Astrocyte of the spinal cord (primary cell): ENCODE measurements around the gene BABAM2.

Experiments
- DNase-seq: peaks from one replicate; pipeline ENCODE4 v3.0.0; 2011; ENCODE audit warnings: low read depth, low spot score
- H3K4me3 ChIP-seq: 2 replicates; pipeline ENCODE4 v1.5.1; 2011; ENCODE audit warnings: low read depth, mild to moderate bottlenecking, low read length, moderate library complexity
- CTCF ChIP-seq: IDR thresholded peaks from 2 replicates; pipeline ENCODE4 v1.5.1; 2012; ENCODE audit warnings: low read depth, mild to moderate bottlenecking, low read length, inconsistent platforms
- in situ Hi-C: cut with HindIII; loops from 2 replicates; pipeline ENCODE4 v1.10.0; 2017; ENCODE audit warnings: low sequenced_read_pairs

Gene BABAM2

GRCh38 chr2:28134857-28135256 lies 244.3 kb downstream of the BABAM2 start:
- TF ChIP-seq CTCF, result no peak
- in situ Hi-C loops, result no loop called here
- no peak overlapping the region for H3K4me3 ChIP-seq
- DNase-seq, result no peak

GRCh38 chr2:28135324-28135723 lies 244.8 kb downstream of the BABAM2 start:
- no peak overlapping the region for H3K4me3 ChIP-seq
- no peak for DNase-seq
- in situ Hi-C loops, result no loop called here
- no peak for TF ChIP-seq CTCF

GRCh38 chr2:28135799-28136198 lies 245.3 kb downstream of the BABAM2 start:
- DNase-seq, result no peak
- TF ChIP-seq CTCF, result no peak
- in situ Hi-C loops, result no loop called here
- H3K4me3 ChIP-seq, result no peak overlapping the region

- DNase-seq, result no peak
- no peak for TF ChIP-seq CTCF
- in situ Hi-C loops, result no loop called here
- H3K4me3 ChIP-seq, result no peak overlapping the region
Measured at GRCh38 chr2:28136556-28136955, 246.0 kb downstream of the BABAM2 start.

GRCh38 chr2:28137221-28137620 lies 246.7 kb downstream of the BABAM2 start:
- DNase-seq, result peak; percentile 91
- in situ Hi-C loops, result no loop called here
- no peak for TF ChIP-seq CTCF
- H3K4me3 ChIP-seq, result no peak overlapping the region

GRCh38 chr2:28142386-28142785 lies 251.9 kb downstream of the BABAM2 start:
- in situ Hi-C loops, result no loop called here
- H3K4me3 ChIP-seq, result no peak overlapping the region
- TF ChIP-seq CTCF, result no peak
- no peak for DNase-seq

GRCh38 chr2:28148000-28148399 lies 257.5 kb downstream of the BABAM2 start:
- no peak overlapping the region for H3K4me3 ChIP-seq
- no peak for DNase-seq
- in situ Hi-C loops, result no loop called here
- no peak for TF ChIP-seq CTCF
